GM21423 (cell line): ENCODE results near the gene CD99L2.
A peak's percentile ranks its signal among the peaks of the same experiment; 100 is the strongest.

ENCODE experiments used
- ATAC-seq: cut with Tn5 transposase; IDR thresholded peaks from one replicate; pipeline ENCODE4 v1.9.1; 2021; ENCODE audit warnings: mild to moderate bottlenecking, moderate library complexity; ENCODE audit not compliant: unreplicated experiment

The CD99L2 gene, protein sequence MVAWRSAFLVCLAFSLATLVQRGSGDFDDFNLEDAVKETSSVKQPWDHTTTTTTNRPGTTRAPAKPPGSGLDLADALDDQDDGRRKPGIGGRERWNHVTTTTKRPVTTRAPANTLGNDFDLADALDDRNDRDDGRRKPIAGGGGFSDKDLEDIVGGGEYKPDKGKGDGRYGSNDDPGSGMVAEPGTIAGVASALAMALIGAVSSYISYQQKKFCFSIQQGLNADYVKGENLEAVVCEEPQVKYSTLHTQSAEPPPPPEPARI

GRCh38 chrX:150898343-150899190, at the start of gene CD99L2:
CD99L2 (minus strand) TSS chrX:150898668; CDS start chrX:150898588, 80 bp downstream.
- peak; percentile 91 for ATAC-seq

GRCh38 chrX:150944233-150944632, 45.8 kb upstream of the CD99L2 start:
- no peak for ATAC-seq

DNA sequence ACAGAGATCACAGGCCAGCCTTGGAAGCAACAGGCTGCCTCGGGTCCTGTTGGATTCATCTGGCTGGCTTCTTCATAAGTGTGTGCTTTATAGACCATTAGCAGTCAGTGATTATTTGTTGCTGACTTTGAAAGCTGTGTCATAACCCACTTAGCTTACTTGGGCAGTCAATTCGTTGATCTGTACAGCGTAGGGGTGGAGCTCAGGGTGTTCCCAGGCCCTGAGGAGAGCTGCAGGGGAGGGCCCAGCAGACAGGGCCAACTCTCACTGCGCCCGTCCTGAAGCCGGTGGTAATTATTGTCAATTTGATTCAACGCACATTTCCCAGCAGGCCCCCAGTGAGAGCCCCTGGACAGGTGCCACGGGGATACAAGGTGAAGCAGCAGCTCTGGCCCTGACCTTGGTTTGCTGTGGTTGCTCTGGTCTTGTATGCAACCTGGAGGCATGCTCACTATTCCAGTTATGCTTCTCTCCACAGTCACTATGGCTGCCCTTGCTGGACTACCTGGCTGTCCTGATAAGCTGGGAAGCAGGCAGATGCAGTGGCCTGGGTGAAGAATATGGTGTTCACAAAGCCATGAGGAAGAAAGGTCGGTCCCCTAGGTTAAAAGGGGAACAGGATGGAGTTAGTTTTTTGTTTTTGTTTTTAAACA, 44.6 kb upstream of the CD99L2 start:
- ATAC-seq, result no peak

GRCh38 chrX:150941580-150941979, 43.1 kb upstream of the CD99L2 start:
- no peak for ATAC-seq

GRCh38 chrX:150940844-150941495, 42.5 kb upstream of the CD99L2 start:
- no peak for ATAC-seq

DNA sequence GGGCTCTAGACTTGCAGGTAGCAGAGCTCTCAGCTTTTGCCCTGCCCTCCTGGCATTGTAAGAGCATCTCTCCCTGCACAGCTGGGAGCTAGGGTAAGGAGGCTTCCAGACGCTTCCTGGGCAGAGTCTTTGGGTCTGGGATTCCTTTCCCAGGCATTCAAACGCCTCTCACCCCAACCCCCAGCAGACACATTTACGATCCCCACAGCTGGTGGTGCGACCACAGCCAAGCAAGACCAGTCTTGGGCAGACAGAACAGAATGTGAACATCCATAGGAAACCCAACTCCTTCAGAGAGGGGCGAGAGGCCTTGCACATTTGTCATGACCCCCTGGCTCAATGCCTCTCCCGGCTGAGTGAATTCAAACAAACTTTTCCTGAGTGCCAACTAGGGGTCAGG, 38.1 kb upstream of the CD99L2 start:
- no peak for ATAC-seq

DNA sequence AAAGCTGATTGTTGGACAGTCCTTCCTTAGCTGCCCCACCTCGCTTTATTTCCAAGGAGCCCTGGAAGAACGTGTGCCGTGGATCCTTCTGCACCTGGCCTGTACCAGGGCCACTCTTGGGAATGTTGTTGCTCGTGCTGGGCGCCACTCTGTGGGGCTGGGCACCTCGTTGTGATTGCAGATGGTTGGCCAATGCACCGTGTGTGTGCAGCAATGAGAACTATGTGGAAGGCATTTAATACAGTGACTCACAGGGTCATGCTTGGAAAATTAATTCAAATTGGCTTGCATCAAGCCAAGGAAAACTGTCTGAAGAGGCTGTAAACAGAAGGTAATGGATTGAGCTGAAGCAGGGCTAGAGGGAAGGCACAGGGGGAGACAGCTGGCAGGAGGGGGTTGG, 37.0 kb upstream of the CD99L2 start:
- no peak for ATAC-seq

DNA sequence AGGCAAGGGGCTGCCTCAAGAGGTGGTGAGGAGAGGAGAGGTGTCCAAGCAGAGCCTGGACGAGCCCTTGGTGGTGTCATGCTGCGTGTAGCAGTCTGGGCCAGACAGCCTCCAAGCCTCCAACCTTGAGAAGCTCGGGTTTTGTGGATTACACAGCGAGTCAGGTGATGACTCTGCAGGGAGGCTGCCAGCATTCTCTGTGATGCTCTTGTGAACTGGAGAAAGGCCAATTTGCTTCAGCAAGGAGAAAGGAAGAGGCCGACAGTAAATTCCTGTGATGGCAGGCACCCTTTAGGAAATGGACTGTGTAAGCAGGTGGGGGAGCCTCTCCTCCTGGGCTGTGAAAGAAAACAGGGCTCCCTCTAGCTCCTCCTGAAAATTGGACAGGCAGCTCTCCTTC, 36.0 kb upstream of the CD99L2 start:
- no peak for ATAC-seq

DNA sequence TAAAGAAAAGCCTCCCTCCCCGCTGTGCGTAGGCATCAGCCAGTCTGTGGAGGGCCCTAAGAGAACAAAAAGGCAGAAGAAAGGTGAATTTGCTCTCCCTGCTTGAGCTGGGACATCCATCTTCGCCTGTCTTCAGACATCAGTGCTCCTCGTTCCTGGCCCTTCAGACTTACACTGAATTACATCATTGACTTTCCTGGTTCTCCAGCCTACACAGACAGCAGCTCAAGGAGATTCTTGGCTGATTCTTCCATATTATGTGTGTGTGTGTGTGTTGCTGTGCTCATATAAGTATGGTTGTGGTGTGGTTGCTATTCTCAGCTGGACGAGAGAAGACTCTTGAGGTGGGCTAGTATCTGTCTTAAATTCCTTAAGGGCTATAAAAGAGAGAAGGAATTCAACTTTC, 35.5 kb upstream of the CD99L2 start:
- ATAC-seq, result no peak

DNA sequence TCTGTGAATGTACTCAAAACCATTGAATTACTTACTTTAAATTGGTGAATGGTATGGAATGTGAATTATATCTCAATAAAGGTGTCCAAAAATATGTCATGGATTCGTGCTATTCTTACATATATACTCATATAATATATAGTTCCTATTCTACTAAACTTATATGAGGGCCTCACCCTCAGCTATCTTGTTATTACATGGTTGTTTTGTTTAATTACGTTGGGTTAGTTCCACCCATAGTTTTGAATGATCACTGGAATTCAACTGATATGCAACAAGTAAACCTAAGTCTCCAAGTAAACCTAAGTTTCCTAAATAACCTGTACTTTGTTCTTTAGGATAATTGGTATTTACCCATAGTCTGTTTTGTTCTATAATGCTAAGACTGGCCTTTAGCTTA, 30.6 kb upstream of the CD99L2 start:
- ATAC-seq, result no peak

DNA sequence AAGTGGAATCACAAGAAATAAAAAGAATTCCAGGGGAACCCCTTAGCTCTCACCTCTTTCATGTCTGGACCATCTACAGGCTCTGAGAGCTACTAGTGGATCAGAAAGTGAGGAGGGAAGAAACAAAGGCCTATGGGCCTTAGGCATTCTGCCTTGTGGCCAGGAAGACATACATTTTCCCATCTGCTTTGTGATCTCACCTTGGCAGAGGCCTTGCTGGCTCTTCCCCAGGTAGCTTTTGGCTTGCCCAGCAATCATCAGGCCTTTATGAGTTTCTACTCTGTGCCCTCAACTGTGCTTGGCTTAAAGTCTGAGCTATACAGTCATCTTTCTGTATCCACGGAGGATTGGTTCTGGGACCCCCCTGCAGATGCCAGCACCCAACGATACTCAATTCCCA, 28.3 kb upstream of the CD99L2 start:
- ATAC-seq, result no peak

DNA sequence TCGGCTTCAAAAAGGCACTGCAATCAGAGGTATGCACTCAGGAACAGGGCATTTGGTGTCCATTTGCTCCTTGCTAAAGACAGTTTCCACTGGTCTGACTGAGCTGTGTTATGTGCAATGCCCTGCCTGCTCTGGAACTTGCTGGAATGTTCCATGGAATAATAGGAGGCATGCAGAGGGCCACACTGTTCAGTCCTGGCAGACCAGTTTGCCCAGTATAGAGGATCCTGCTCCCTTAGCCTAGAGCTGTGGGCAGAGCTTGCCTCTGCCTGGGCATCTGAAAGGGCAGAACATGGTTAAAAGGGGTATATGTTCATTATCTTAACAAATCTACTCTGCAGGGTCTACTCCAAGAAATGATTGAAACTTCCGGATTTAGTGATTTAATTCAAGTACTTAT, 27.8 kb upstream of the CD99L2 start:
- ATAC-seq, result no peak

GRCh38 chrX:150919401-150919800, 20.9 kb upstream of the CD99L2 start:
- no peak for ATAC-seq

GRCh38 chrX:150913511-150913910, 15.0 kb upstream of the CD99L2 start:
- no peak for ATAC-seq

GRCh38 chrX:150907474-150907873, 9.0 kb upstream of the CD99L2 start:
- ATAC-seq, result no peak

DNA sequence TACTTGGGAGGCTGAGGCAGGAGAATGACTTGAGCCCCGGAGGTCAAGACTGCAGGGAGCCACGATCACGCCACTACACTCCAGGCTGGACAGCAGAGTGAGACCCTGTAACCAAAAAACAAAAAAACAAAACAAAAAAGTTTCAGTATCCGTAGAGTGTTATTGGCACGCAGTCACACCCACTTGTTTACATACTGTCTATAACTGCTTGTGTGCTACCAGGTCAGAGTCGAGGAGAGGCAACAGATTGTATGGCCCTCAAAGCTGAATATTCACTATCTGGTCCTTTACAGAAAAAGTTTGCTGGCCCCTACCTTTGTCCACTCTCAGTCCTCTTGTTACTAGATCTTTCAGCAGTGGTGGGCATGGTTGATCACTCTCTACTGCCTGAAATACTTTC, 8.2 kb upstream of the CD99L2 start:
- no peak for ATAC-seq

- ATAC-seq, result no peak
Measured at GRCh38 chrX:150905293-150905692, 6.8 kb upstream of the CD99L2 start.

GRCh38 chrX:150903110-150903508, 4.6 kb upstream of the CD99L2 start:
- ATAC-seq, result no peak

GRCh38 chrX:150902434-150903109, 4.1 kb upstream of the CD99L2 start:
- ATAC-seq, result no peak

DNA sequence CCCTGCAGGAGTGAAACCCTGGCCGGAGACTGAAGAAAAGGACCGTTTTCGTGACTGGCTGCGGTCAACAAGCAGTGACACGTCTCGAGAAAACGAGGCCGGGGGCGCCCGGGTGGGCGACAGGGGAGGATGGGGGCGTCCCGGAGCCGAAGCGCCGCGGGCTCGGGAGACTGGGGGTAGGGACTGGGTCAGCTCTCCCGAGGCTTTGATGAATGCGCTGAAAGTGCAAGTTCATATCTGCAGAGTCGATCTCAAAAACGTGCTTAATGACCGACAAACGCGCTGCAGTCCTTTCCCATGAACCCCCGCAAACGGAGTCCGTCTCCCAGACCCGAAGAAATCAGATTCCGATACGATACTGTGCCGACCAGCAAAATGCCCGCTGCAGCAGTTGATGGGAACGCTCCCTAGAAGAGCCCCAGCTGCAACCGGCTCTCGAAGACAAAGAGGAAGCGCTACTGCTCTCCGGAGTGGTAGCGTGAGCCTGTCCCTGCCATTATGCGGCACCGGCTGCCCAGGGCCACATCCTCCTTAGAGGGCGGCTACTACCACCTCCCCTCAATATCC, 806 bp upstream of the CD99L2 start:
- peak; percentile 37 for ATAC-seq
